GM23338 (cell line): ENCODE data around the gene CFAP92. TPM values are rescaled to one million over a fixed set of nuclear protein-coding genes. Genes with fewer than 3 reads are reported as not detected.

Source experiments
- ATAC-seq: fragments of 200-7000 bp; cut with Tn5 transposase; 3 replicates; pipeline ENCODE4 v1.9.1; 2020
- DNase-seq: peaks from one replicate; pipeline ENCODE4 v3.0.0-alpha.2; 2015; ENCODE audit warnings: low spot score
- H2AFZ ChIP-seq: fragments of 200-600 bp; sonication (generic); 2 replicates; pipeline ENCODE4 v1.8.0; 2016; ENCODE audit warnings: antibody characterized with exemption, mild to moderate bottlenecking, moderate library complexity
- H3F3A ChIP-seq: fragments of 200-600 bp; sonication (generic); replicated peaks from 2 replicates; pipeline ENCODE4 v1.8.0; 2017; ENCODE audit warnings: antibody characterized with exemption, mixed run types, low read depth
- H3K27ac ChIP-seq: fragments of 200-600 bp; sonication (generic); 2 replicates; pipeline ENCODE4 v1.6.1; 2016; ENCODE audit warnings: low read depth
- H3K27me3 ChIP-seq: fragments of 200-600 bp; sonication (generic); 2 replicates; pipeline ENCODE4 v1.8.0; 2016; ENCODE audit warnings: mild to moderate bottlenecking, mixed run types, moderate library complexity; ENCODE audit not compliant: insufficient read depth
- H3K36me3 ChIP-seq: fragments of 200-600 bp; sonication (generic); 2 replicates; pipeline ENCODE4 v1.8.0; 2016; ENCODE audit warnings: mild to moderate bottlenecking; ENCODE audit not compliant: insufficient read depth
- H3K4me1 ChIP-seq: fragments of 200-600 bp; sonication (generic); 2 replicates; pipeline ENCODE4 v1.8.0; 2016; ENCODE audit warnings: mild to moderate bottlenecking, moderate library complexity; ENCODE audit not compliant: insufficient read depth
- H3K4me2 ChIP-seq: fragments of 200-600 bp; sonication (generic); 2 replicates; pipeline ENCODE4 v1.7.1; 2017; ENCODE audit warnings: mixed run types
- H3K4me3 ChIP-seq: fragments of 200-600 bp; sonication (generic); 2 replicates; pipeline ENCODE4 v1.6.1; 2016; ENCODE audit warnings: mixed run types
- H3K79me2 ChIP-seq: fragments of 200-600 bp; sonication (generic); replicated peaks from 2 replicates; pipeline ENCODE4 v1.8.0; 2017; ENCODE audit warnings: mild to moderate bottlenecking; ENCODE audit not compliant: insufficient read depth
- H3K9me2 ChIP-seq: fragments of 200-600 bp; sonication (generic); 2 replicates; pipeline ENCODE4 v1.8.0; 2017; ENCODE audit not compliant: insufficient read depth
- H4K20me1 ChIP-seq: fragments of 200-600 bp; sonication (generic); replicated peaks from 2 replicates; pipeline ENCODE4 v1.8.0; 2017; ENCODE audit warnings: mild to moderate bottlenecking; ENCODE audit not compliant: insufficient read depth
- H3K27ac Mint-ChIP-seq: 2 replicates; pipeline ENCODE4 v1.8.0; 2020; ENCODE audit warnings: inconsistent platforms, mild to moderate bottlenecking, moderate library complexity, mixed read lengths
- H3K27me3 Mint-ChIP-seq: 3 replicates; pipeline ENCODE4 v1.8.0; 2022; ENCODE audit warnings: low read depth, mild to moderate bottlenecking, moderate library complexity, mixed read lengths, inconsistent platforms; ENCODE audit not compliant: insufficient read depth, poor library complexity
- H3K36me3 Mint-ChIP-seq: 3 replicates; pipeline ENCODE4 v1.8.0; 2021; ENCODE audit warnings: low read depth, mild to moderate bottlenecking, inconsistent platforms, moderate library complexity, mixed read lengths
- H3K4me1 Mint-ChIP-seq: 3 replicates; pipeline ENCODE4 v1.8.0; 2020; ENCODE audit warnings: mild to moderate bottlenecking, inconsistent platforms, mixed read lengths
- H3K4me3 Mint-ChIP-seq: 3 replicates; pipeline ENCODE4 v1.8.0; 2021; ENCODE audit warnings: moderate library complexity, mild to moderate bottlenecking, inconsistent platforms, mixed read lengths
- H3K9me3 Mint-ChIP-seq: 3 replicates; pipeline ENCODE4 v1.8.0; 2020; ENCODE audit warnings: moderate library complexity, mild to moderate bottlenecking, inconsistent platforms, mixed read lengths
- CREB1 ChIP-seq: fragments of 250-450 bp; sonication (Bioruptor Pico); IDR thresholded peaks from 2 replicates; pipeline ENCODE4 v1.5.0; 2020; ENCODE audit warnings: low read depth, mild to moderate bottlenecking, moderate library complexity
- EZH2 ChIP-seq: fragments of 200-600 bp; sonication (generic); IDR thresholded peaks from one replicate; pipeline ENCODE4 v1.8.0; 2017; ENCODE audit warnings: antibody characterized with exemption, mild to moderate bottlenecking, low read depth; ENCODE audit not compliant: unreplicated experiment
- EZH2phosphoT487 ChIP-seq: fragments of 200-600 bp; sonication (generic); IDR thresholded peaks from one replicate; pipeline ENCODE4 v1.8.1; 2018; ENCODE audit warnings: antibody characterized with exemption; ENCODE audit not compliant: unreplicated experiment
- JUNB ChIP-seq: IDR thresholded peaks from one replicate; pipeline ENCODE4 v1.6.1; 2016; ENCODE audit warnings: antibody characterized with exemption; ENCODE audit not compliant: unreplicated experiment
- NANOG ChIP-seq: IDR thresholded peaks from 2 replicates; pipeline ENCODE4 v1.6.1; 2016; ENCODE audit warnings: antibody characterized with exemption, borderline replicate concordance
- POLR2AphosphoS5 ChIP-seq: IDR thresholded peaks from 2 replicates; pipeline ENCODE4 v1.6.1; 2016; ENCODE audit warnings: antibody characterized with exemption, low read depth
- STAT1 ChIP-seq: IDR thresholded peaks from one replicate; pipeline ENCODE4 v1.6.1; 2016; ENCODE audit warnings: antibody characterized with exemption; ENCODE audit not compliant: unreplicated experiment
- ZNF114 ChIP-seq: fragments of 250-450 bp; sonication (Bioruptor Pico); IDR thresholded peaks from 2 replicates; pipeline ENCODE4 v1.5.0; 2020; ENCODE audit warnings: mild to moderate bottlenecking, moderate library complexity
- ZNF331 ChIP-seq: fragments of 250-450 bp; sonication (Bioruptor Pico); IDR thresholded peaks from 2 replicates; pipeline ENCODE4 v1.5.0; 2020; ENCODE audit warnings: low read depth, mild to moderate bottlenecking, moderate library complexity
- polyA plus RNA-seq: library from polyadenylated mRNA; unstranded; fragments of >200 nt; fragmentation: Nextera tagmentation; extraction: Ambion mirVana; gene quantifications from 2 replicates; pipeline ENCODE4 v1.2.1, GENCODE V29; 2016
- total RNA-seq: library from RNA; depleted of rRNA; stranded (reverse); fragments of >200 nt; shearing (Covaris generic); gene quantifications from 2 replicates; pipeline ENCODE4 v1.2.3, GENCODE V29; 2014
- TF ChIP-seq, protein P1 (sequence below): IDR thresholded peaks from one replicate; pipeline ENCODE4 v1.6.1; 2018; ENCODE audit warnings: antibody characterized with exemption; ENCODE audit not compliant: unreplicated experiment
- TF ChIP-seq, protein P2 (sequence below), 2 experiments: fragments of 200-600 bp in 1 of 2; sonication (generic) in 1 of 2; conservative IDR thresholded peaks; 2 replicates each; pipeline versions ENCODE4 v1.5.1 to v1.6.1; 2016 to 2017; ENCODE audit warnings: antibody characterized with exemption in 2 of 2, low read depth in 2 of 2, mild to moderate bottlenecking in 2 of 2, moderate library complexity in 1 of 2
- TF ChIP-seq, protein P3 (sequence below): IDR thresholded peaks from 2 replicates; pipeline ENCODE4 v1.6.1; 2016; ENCODE audit warnings: antibody characterized with exemption

Gene CFAP92
- total and polyA plus RNA-seq, 2 experiments from 2014 or later: 1.6 to 2.3 TPM

DNA sequence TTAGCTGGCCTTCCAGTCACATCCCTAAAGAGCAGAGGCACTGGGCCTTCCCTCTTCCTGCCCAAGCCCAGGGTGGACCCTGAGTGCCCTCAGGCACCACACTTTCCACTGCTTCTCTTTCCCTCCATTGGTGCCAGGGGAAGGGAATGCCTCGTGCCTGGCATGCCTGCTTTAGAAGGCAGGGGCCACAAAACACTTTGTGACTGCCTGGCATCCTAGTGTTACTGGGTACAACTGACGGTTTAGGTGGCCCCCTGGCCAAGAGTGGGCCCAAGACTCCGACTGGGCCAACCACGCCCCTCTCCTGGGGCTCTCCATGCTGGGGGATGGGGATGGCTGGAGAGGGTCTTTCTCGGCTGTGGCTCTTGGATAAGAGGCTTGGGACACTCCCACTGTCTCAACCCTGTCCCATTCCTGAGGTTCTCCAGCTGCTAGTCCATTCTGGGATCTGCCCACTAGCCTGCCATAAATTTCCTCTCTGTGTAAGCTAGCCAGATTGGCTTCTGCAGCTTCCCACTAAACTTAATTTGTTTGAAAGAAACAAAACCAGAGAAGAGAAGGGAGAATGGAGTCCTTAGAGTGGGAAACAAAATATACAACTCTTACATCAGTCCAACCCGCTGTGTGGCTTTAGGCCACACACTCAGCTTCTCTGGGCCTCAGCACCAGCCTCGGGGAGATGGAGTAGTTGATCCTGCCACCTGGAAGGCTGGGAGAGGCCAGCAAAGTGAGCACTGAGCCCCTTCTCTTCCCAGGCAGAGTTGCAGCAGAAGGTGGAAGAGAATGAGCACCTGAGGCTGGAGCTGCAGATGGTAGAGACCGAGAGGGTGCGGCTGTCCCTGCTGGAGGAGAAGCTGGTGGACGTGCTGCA, 42.6 kb upstream of the CFAP92 start:
- peaks cover 9% of the 10 kb centered on the region for H3K27me3 Mint-ChIP-seq
- H2AFZ ChIP-seq: no peak overlapping the region
- H3K4me3 ChIP-seq: no peak overlapping the region
- no peak overlapping the region for H3K4me2 ChIP-seq
- H3K4me3 Mint-ChIP-seq: no peak overlapping the region
- TF ChIP-seq ZNF114 (CRISPR knock-in tag): no peak
- H3K79me2 ChIP-seq: no peaks in the 10 kb centered on the region
- H3K36me3 ChIP-seq: no peaks in the 10 kb centered on the region
- DNase-seq (no peak), ATAC-seq (no peak)
- H4K20me1 ChIP-seq: no peaks in the 10 kb centered on the region
- no peaks in the 10 kb centered on the region for H3F3A ChIP-seq
- peaks cover 23% of the 10 kb centered on the region for H3K4me1 Mint-ChIP-seq
- H3K27ac ChIP-seq: no peak overlapping the region
- no peaks in the 10 kb centered on the region for H3K36me3 Mint-ChIP-seq
- peaks cover 4% of the 10 kb centered on the region; the same call in 1 of the 2 replicates for H3K4me1 ChIP-seq
- H3K27me3 ChIP-seq: no peaks in the 10 kb centered on the region
- H3K27ac Mint-ChIP-seq: no peak overlapping the region
- no peaks in the 10 kb centered on the region; the same call in 2 of the 3 replicates for H3K9me3 Mint-ChIP-seq
- H3K9me2 ChIP-seq: no peaks in the 10 kb centered on the region

DNA sequence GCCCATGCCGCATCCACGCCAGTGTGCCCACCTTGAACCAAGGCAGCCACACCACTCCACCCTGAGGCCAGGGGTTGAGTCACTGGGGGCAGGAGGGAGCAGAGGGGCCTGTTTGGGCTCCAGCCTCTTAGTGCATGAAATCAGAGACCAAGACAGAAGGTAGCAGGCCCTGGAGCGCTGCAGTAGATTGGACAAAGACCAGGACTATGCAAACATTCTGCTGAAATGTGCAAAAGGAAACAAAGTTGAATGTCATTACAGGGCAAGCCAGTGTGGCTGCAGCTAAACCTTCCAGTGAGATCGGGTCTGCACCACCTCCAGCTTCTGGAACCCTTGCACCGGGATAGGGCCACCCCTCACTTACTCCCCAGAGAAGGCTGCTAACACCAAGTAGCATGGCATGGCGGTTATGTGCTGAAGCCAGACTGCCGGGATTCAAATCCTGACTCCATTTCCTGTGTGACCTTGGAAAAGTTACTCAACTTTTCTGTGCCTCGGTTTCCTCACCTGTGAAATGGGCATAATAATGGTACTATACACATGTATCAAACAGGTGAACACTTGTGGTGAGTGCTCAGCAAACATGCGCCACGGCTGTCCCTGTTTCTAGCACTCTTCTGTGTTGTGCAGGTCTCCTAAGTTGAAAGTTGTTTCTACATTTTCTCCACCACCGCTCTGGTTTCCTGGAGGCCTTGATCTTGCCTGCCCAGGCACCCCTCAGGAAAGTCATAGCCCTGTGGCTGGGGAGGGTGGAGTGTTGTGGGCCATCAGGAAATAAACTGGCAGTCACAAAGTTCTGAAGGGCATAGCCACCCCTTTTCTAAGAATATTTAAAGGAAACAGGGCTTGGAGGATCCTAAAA, 41.7 kb upstream of the CFAP92 start:
- Mint-ChIP-seq H3K27ac (no peak overlapping the region; the same call in 1 of the 2 replicates), H3K4me1 (peaks cover 20% of the 10 kb centered on the region), H3K9me3 (no peaks in the 10 kb centered on the region; the same call in 2 of the 3 replicates), H3K36me3 (no peaks in the 10 kb centered on the region), H3K4me3 (no peak overlapping the region; the same call in 2 of the 3 replicates), H3K27me3 (peaks cover 9% of the 10 kb centered on the region)
- DNase-seq: no peak
- H4K20me1 ChIP-seq: no peaks in the 10 kb centered on the region
- H2AFZ ChIP-seq: no peak overlapping the region
- H3K4me1 ChIP-seq: peaks cover 4% of the 10 kb centered on the region; the same call in 1 of the 2 replicates
- no peaks in the 10 kb centered on the region for H3K9me2 ChIP-seq
- no peak overlapping the region for H3K4me3 ChIP-seq
- no peaks in the 10 kb centered on the region for H3K36me3 ChIP-seq
- no peak overlapping the region for H3K27ac ChIP-seq
- H3K27me3 ChIP-seq: no peaks in the 10 kb centered on the region
- H3F3A ChIP-seq: no peaks in the 10 kb centered on the region
- no peak overlapping the region for H3K4me2 ChIP-seq
- H3K79me2 ChIP-seq: no peaks in the 10 kb centered on the region
- ATAC-seq: no peak
- TF ChIP-seq EZH2phosphoT487 (no peak), STAT1 (no peak), NANOG (no peak), CREB1 (no peak), POLR2AphosphoS5 (no peak), EZH2 (no peak), ZNF331 (CRISPR knock-in tag) (no peak), ZNF114 (CRISPR knock-in tag) (no peak), JUNB (no peak)
- TF ChIP-seq, protein P1, sequence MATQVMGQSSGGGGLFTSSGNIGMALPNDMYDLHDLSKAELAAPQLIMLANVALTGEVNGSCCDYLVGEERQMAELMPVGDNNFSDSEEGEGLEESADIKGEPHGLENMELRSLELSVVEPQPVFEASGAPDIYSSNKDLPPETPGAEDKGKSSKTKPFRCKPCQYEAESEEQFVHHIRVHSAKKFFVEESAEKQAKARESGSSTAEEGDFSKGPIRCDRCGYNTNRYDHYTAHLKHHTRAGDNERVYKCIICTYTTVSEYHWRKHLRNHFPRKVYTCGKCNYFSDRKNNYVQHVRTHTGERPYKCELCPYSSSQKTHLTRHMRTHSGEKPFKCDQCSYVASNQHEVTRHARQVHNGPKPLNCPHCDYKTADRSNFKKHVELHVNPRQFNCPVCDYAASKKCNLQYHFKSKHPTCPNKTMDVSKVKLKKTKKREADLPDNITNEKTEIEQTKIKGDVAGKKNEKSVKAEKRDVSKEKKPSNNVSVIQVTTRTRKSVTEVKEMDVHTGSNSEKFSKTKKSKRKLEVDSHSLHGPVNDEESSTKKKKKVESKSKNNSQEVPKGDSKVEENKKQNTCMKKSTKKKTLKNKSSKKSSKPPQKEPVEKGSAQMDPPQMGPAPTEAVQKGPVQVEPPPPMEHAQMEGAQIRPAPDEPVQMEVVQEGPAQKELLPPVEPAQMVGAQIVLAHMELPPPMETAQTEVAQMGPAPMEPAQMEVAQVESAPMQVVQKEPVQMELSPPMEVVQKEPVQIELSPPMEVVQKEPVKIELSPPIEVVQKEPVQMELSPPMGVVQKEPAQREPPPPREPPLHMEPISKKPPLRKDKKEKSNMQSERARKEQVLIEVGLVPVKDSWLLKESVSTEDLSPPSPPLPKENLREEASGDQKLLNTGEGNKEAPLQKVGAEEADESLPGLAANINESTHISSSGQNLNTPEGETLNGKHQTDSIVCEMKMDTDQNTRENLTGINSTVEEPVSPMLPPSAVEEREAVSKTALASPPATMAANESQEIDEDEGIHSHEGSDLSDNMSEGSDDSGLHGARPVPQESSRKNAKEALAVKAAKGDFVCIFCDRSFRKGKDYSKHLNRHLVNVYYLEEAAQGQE: no peak
- TF ChIP-seq, protein P2, sequence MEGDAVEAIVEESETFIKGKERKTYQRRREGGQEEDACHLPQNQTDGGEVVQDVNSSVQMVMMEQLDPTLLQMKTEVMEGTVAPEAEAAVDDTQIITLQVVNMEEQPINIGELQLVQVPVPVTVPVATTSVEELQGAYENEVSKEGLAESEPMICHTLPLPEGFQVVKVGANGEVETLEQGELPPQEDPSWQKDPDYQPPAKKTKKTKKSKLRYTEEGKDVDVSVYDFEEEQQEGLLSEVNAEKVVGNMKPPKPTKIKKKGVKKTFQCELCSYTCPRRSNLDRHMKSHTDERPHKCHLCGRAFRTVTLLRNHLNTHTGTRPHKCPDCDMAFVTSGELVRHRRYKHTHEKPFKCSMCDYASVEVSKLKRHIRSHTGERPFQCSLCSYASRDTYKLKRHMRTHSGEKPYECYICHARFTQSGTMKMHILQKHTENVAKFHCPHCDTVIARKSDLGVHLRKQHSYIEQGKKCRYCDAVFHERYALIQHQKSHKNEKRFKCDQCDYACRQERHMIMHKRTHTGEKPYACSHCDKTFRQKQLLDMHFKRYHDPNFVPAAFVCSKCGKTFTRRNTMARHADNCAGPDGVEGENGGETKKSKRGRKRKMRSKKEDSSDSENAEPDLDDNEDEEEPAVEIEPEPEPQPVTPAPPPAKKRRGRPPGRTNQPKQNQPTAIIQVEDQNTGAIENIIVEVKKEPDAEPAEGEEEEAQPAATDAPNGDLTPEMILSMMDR (conservative IDR thresholded peaks at IDR 0.05; ENCODE audit: low read depth in 2 of 2): no peak
- TF ChIP-seq, protein P3, sequence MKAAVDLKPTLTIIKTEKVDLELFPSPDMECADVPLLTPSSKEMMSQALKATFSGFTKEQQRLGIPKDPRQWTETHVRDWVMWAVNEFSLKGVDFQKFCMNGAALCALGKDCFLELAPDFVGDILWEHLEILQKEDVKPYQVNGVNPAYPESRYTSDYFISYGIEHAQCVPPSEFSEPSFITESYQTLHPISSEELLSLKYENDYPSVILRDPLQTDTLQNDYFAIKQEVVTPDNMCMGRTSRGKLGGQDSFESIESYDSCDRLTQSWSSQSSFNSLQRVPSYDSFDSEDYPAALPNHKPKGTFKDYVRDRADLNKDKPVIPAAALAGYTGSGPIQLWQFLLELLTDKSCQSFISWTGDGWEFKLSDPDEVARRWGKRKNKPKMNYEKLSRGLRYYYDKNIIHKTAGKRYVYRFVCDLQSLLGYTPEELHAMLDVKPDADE: no peak
